HG03039 (cell line): ENCODE results near the gene MAP4K3.

ENCODE experiments used
- ATAC-seq: cut with Tn5 transposase; IDR thresholded peaks from one replicate; pipeline ENCODE4 v1.9.1; 2021; ENCODE audit warnings: mild to moderate bottlenecking, moderate library complexity; ENCODE audit not compliant: unreplicated experiment

Gene MAP4K3

DNA sequence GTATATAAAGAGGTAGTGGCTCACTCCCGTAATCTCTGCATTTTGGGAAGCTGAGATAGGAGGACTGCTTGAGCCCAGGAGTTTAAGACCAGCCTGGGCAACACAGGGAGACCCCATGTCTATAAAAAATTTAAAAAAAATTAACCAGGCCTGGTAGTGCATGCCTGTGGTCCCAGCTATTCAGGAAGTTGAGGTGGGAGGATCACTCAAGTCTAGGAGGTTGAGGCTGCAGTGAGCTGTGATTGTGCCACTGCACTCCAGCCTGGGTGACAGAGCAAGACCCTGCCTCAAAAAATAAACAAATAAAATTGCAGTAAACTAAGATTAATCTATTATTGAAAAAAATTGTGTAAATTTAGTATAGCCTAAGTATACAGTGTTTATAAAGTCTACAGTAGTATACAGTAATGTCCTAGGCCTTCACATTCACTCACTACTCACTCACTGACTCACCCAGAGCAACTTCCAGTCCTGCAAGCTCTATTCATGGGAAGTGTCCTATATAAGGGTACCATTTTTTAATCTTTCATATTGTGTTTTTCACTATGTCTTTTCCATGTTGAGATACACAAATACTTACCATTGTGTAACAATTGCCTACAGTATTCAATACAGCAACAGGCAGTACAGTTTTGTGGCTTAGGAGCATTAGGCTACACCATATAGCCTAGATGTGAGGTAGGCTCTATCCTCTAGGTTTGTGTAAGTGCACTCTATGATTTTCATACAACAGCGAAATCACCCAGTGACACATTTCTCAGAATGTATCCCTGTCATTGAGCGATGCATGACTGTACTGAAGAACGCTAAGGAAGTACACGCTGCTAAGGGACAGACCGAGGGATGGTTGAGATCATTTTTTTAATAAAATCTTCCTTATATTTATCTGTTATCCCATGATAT lies 10.4 kb upstream of the MAP4K3 start:
- no peak for ATAC-seq

DNA sequence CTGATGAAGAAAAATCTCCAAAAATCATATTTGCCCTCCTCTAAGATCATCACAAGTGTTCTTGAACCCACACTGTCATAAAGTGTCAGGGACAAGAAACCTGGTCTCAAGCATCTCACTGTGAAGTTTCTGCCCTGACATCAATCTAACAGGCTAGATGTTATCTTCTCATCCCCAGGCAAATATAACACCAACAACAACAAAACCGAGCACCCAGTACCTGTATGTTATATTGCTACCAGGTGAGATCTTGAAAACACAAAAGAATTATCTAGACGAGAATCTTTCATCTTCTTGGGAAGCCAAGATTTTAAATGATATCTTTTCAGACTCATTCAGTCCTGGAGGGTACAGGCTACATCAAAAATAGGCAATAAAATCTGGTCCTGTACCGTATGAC lies 8.8 kb upstream of the MAP4K3 start:
- ATAC-seq: no peak

DNA sequence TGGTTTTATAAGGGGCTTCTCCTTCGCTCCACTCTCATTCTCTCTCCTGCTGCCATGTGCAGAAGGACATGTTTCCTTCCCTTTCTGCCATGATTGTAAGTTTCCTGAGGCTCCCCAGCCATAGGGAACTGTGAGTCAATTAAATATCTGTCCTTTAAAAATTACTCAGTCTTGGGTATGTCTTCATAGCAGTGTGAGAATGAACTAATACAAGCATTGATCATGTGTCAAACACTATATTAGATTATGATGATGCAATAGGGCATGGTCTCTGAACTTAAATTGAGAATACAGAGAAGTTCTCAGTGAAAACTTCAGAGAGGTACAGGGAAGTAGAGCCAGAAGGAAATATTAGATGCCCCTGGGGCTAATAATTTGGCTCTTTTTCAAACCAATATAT lies 5.9 kb upstream of the MAP4K3 start:
- ATAC-seq: no peak

DNA sequence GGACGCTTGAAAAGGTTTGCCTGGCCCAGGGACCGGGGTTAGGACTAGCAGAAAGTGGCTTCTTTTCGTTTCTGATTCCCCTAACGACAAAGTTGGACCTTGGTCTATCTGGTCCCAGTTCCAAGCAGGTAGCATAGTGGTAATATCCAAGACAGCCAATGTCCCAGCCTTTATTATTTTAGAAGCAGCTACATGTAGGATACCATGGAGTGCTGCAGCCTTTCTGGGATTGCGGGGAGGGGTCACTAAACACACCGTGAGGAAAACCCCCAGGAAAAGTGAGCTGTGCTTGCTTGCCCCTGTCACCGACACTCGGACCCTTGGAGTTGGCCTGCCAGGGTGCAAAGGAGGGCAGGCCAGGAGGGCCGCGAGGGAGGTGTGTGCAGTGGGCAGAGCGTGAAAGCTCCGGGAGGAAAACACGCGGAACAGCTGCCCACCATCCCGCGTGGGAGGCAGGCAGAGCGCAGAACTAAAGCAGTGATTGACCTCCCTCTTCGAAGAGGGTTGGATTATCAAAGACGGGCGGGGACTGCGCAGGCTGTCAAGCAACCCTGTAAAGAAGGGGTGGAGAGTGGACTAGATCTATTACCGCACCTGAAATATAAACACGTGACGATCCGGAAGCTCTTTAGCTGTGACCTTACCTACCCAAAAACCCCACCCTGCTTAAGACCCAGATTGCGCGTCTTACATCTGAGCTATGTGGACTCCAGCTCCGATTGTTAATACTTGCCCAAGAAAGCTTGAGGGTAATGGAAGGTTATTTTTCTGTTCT lies 624 bp upstream of the MAP4K3 start:
- ATAC-seq: peak; percentile 31

DNA sequence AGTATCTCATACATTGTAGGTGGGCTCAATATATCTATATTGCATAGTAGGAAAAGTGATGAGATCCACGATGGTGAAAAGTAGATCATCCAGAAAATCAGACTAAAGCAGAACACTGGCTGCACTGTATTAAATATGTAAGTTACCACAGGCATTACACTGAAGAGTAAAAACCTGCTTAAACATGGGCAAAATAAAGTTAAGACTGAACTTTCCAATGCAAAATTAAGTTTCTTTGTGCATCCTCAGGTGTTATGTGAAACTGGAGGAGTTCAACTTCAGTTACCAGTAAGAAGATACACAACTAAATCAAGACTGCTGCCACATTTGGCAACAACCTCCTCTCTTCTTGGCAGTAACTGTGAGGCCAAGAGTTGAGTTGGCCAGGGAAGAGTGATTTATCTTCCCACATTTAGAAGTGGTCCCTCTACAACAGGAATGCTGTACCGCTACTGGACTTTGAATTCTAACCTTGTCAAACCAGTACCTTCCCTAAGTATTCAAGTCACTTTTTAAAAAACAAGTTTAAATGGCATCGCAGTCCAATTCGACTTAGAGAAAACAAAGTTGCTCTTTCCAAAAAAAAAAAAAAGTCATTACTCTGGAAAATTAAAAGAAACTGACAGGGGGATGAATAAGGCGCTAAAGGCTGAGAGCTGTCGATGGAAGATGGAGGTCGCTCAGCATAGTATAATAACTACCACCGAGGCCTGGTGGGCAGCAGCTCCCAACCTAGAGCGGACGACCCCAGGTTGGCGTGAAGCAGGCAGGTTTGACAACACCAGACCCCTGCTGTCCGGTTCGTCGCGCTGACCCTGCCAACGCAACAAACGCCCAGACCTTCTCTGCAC lies 1.1 kb downstream of the MAP4K3 start:
- no peak for ATAC-seq

DNA sequence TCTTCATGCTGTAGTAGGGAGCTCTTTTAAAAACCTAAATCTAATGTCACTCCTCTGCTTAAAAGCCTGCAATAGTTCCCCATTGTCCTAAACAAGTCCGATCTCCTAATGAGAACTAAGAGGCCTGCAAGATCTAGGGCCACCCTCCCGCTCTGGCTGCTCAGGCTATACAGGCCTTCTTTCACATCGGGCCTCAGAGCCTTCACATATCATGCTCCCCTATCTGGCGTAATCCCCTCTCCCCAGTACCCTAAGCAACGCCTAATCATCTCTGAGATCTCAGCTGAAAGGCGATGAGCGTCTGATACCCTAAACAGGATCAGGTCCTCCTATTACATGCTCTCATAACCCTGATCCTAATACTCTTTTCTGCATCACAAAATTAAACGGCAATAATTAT lies 1.9 kb downstream of the MAP4K3 start:
- no peak for ATAC-seq

DNA sequence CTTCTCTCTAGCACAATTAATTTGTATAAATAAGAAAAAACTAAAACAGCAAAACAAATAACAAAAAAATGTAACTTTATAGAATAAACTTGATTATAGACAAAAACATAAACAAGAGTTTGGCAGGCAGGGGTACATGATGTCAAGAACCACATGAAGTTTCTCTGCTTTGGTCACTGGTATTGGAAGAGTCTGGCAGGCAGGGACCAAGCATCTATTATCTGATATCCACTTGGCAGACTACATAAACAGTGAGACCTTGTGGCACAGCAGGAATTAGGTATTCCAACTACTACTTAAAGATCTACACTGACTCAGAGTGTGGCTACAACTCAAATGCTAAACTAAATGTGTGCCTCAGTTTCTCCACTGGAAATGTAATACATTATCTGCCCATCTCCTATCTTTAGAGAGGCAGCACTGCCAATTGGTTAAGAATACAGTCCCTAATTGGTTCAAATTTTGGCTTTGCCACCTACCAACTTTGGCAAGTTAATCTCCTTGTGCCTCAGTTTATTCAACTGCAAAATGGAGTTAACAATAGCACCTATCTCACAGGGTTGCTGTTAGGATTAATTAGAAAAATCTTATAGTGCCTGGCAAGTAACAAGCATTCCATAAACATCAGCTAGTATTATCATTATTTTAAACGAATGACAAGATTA lies 2.7 kb downstream of the MAP4K3 start:
- no peak for ATAC-seq

DNA sequence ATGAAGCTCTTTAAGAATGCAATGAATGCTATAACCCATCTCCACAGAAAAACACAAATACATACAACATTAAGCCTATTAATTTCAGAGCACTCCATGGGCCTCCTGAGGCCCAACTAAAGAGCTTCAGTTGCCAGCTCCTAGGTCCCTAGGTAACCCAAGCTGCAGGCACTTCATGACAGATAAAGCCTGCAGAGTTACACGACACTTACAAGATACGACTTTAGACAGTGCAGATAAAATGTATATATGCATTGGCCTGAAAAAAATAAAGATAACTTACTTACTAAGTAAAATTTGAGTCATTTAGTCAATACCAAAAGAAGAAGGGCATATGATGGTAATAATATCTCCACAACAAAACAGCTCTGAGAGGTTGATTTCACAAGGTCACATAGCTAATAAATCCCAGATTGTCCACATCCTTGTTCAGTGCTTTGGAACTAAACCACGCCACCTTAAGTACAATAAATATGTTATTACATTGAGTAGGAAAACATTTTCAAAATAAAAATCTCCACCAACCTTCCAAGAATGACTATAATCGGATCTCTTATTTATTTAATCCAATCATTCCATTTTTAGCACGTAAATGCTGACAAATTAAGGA lies 3.4 kb downstream of the MAP4K3 start:
- ATAC-seq: no peak

DNA sequence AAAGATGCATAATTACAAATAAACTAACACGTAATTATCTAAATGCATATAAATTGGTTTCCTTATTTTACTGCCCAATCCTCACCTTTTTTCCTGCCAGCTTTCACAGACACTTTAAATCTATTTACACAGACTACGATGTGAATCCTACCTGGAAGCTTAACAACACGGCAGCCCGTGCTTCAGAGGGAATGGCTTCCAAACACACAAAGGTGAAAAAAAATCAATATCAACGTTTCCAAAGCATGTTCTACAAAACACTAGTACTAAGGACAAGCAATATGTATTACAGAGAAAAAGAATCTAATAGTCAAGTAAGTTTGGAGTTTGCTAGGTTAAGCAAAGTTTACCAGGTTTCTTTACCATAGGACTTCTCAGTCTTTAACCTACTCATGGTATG lies 4.4 kb downstream of the MAP4K3 start:
- no peak for ATAC-seq

DNA sequence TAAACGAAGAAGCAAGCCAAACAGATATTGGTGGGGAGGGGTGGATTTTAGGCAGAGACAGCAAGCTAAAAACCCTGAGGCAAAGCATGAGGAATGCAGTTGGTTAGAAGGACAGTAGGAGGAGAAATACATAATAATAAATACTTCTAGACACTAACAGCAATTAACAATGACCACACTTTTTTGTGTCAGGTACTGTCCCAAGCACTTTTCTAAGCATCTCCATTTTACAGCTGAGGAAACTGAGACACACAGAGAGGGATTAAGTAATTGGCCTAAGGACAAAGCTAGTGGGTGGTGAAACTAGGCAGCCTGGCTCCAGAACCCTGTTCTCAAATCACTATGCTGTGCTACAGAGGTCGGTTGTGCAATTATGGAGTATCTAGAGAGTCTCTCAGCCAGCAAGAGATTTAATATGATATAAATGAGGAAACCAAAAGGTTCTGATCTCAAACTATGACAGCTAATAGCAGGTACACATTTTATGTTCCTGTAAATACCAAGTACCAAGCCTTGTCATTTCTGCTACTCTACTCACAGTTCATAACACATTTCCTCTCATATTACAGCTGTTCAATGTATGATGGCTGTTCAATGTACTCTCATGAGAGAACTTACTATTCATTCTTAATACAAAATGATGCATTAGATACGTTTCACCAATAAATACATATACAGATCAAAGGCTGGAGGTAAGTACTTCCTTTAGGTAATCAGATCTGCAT lies 5.3 kb downstream of the MAP4K3 start:
- ATAC-seq: no peak

DNA sequence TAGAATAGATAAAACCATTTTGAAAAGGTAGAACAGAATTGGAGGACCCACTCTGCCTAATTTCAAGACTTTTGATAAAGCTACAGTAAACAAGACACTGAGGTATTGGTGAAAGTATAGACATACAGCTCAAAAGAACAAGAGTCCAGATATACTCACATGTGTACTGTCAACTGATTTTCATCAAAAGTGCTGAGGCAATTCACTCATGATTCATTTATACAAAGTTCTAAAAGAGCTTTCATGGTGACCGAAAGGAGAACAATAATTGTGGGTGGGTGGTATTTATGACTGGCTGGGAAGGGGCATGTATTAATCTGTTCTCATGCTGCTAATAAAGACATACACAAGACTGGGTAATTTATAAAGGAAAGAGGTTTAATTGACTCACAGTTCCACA lies 7.3 kb downstream of the MAP4K3 start:
- ATAC-seq: no peak

DNA sequence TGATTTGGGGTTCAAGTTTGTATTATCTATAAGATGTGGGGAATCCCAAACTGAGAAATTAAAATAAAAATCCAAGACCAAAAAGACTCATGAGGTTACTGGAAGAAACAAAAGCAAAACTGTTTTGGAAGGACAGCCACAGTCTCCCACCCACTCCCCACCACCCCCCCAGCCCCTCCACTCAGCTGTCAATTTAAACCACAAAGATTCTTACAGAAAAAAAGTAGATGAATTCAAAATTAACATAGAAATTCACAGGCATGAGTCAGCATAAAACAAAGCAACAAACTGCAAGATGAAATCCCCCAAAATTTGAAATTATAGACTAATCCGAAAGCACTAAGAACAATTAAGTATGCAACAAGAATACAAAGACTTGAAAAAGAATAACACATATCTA lies 12.1 kb downstream of the MAP4K3 start:
- no peak for ATAC-seq

DNA sequence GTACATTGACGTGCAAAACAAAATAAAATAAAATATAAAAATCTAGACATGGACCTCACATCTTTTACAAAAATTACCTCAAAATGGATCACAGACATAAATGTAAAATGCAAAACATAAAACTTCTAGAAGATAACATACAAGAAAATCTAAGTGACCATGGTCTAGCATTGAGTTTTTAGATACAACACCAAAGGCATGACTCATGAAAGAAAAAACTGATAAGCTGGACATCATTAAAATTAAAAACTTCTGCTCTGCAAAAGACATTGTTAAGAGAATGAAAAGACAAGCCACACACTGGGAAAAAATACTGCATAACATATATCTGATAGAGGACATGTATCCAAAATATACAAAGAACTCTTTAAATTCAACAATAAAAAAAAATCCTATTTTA lies 14.4 kb downstream of the MAP4K3 start:
- no peak for ATAC-seq

DNA sequence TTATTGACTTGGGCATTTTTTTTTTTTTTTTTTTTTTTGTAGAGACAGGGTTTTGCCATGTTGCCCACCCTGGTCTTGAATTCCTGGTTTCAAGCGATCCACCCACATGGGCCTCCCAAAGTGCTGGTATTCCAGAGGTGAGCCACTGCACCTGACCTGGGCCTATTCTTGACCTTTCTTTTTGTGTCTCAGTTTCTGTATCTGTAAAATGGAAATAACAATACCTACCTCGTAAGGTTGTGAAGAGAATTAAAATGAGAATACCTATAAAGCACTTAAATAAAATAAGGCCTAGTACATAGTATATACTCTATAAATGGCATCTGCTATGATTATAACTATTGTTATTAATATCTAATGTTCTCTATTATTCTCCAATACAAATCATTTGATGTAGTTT lies 15.7 kb downstream of the MAP4K3 start:
- ATAC-seq: no peak

DNA sequence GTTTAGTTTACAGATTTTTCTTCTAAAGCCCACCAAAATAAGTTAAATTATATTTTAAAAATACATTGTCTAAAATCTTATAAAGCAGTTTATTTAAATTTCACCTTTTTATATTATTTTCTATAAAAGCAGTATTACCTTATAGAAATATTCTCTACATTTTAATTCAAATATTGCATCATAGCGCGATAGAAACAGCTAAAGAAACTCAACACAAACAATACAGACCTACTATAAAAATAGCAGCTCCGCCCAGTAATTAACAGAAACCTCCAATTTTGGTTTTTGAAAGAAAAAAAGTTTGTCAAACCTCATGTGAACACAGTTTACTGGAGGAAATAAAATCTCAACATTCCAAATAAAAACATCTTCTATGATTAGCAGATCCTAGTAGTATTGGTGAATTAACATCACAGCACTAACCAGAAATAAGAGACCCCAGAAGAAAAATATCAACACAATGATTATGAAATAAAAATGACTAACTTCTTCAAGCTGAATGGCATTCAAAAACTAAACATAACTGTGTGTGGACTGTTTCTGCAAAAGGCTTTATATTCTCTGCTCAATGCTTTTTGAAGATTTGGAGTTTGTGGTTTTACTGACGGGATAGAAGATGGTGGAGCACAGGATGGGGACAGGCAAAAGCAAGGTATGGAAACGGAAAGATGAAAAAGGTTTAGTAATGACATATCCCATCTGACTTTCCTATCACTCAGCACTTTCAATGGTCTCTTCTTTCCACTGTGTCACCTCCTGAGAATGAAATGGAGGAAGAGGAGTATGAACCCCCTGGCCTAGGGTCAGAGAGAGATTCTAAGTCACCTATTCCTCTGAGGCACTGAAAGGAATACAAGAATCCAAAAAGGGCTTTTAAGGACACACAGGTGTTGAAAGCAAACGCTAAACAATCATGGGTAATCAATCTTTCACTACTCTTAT lies 17.5 kb downstream of the MAP4K3 start:
- ATAC-seq: no peak

DNA sequence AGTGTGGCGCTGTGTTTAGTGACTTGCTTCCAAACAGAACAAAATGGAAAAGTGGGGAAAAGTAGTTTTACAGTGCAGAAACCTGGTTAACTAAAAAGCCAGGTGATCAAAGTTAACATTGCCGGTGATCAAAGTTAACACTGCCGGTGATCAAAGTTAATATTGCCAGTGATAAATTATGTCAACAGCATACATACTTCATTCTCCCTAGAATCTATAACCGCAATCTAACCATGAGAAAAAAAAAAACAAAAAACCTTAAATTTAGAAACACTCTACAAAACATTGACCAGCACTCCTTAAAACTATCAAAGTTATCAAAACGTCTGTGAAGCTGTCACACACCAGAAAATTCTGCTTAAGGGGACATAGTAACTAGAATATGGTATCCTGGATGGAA lies 18.6 kb downstream of the MAP4K3 start:
- ATAC-seq: no peak

DNA sequence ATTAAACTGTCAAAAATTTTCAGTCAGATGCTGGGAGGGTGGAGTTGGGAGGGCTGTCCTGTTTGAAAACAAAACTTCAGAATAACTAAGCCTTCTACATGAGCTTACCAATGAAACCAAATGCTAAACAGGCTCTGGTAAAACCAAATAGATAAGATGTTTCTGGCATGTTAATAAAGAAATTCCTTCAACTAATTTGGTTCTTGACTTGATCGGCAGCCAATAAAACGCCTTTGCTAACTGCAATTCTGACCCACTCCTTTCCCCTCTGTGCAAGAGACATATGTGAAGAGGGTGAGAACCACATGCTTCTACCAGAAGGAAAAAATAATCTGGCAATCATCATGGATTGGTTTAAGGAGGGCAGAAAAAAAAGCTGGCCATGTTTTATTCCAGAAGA lies 20.9 kb downstream of the MAP4K3 start:
- no peak for ATAC-seq

DNA sequence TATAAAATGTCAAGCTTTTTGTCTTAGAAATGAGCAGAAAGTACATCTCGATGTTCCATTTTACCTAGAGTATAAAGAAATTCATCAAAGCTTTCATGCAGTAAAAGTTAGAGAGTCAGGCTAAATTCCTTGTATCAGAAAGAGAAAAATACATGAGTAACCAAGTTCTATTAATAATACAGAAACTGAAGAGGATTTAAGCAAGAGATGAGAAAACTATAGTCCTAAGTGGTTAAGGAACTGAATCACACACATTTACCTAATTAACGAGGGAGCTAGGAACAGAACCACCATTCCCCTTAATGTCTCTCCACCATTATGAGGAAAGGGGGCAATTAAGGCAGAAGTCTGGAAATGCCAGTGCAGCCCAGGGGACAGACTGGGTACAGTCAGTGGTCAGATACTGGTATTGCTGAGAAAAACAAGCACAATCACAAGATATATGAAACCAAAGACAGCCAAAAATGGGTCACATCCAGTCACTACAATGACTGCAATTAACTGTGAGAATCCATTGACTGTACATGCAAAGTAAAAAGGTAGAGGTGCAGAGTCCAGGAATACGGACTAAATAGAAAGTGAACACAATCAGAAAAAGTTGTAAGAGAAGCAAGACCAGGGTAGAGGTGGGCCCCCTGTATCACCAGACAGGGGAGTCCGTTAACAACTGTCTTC lies 23.9 kb downstream of the MAP4K3 start:
- ATAC-seq: no peak
